ENCODE data around the gene BBIP1.

DNA sequence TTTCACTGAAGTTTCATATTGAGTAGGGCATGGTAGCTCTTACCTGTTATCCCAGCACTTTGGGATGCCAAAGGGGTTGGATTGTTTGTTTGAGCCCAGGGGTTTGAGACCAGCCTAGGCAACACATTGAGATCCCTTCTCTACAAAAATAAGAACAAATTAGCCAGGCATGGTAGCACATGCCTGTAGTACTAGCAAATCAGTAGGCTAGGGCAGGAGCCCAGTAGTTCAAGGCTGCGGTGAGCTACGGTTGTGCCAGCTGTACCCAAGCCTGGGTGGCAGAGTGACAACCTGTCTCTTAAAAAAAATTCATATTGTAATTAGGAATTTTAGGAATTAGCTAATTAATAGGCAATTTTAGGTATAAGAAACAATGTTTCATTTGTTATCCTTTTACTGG, 18.0 kb downstream of the BBIP1 start:
- TF ChIP-seq, protein P1, sequence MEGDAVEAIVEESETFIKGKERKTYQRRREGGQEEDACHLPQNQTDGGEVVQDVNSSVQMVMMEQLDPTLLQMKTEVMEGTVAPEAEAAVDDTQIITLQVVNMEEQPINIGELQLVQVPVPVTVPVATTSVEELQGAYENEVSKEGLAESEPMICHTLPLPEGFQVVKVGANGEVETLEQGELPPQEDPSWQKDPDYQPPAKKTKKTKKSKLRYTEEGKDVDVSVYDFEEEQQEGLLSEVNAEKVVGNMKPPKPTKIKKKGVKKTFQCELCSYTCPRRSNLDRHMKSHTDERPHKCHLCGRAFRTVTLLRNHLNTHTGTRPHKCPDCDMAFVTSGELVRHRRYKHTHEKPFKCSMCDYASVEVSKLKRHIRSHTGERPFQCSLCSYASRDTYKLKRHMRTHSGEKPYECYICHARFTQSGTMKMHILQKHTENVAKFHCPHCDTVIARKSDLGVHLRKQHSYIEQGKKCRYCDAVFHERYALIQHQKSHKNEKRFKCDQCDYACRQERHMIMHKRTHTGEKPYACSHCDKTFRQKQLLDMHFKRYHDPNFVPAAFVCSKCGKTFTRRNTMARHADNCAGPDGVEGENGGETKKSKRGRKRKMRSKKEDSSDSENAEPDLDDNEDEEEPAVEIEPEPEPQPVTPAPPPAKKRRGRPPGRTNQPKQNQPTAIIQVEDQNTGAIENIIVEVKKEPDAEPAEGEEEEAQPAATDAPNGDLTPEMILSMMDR (IDR thresholded peaks at IDR 0.05; ENCODE audit: insufficient read depth, low read length, poor library complexity, severe bottlenecking), result no peak
- TF ChIP-seq EZH2phosphoT487 (conservative IDR thresholded peaks at IDR 0.05; ENCODE audit: low read length), result no peak
